K562 (cell line): ENCODE results near the gene APBA2. TPM values are rescaled to one million over a fixed set of nuclear protein-coding genes. Genes with fewer than 3 reads are reported as not detected.

Experiments
- ATAC-seq: fragments of 200-7000 bp; cut with Tn5 transposase; 3 replicates; pipeline ENCODE4 v1.9.1; 2020; ENCODE audit warnings: moderate library complexity
- BruUV-seq: library from RNA; stranded (reverse); fragments of 400-500 nt; replicated peaks from 2 replicates; lab custom pipeline; 2021; lab: Mats Ljungman, UMichigan
- CTCF ChIA-PET: fragments of 300-600 bp; formaldehyde crosslinking; extraction: SDS; loops from one replicate; lab custom pipeline; 2021; ENCODE audit warnings: low intra/inter-chr PET ratio; lab: Yijun Ruan, JAX
- POLR2A ChIA-PET: fragments of 300-600, 350-650 bp; sonication (Branson Sonifier 250); formaldehyde crosslinking; extraction: SDS; loops from one replicate; lab custom pipeline; 2021; ENCODE audit warnings: antibody characterized with exemption, inconsistent platforms; lab: Yijun Ruan, JAX
- DNase-seq, 4 experiments: peaks; one replicate each; pipeline versions ENCODE4 v3.0.0 to v3.0.0-alpha.2; 2011 to 2018; ENCODE audit warnings: low spot score in 3 of 4, mixed read lengths in 3 of 4; ENCODE audit errors: extremely low read depth in 1 of 4
- FAIRE-seq: peaks from 2 replicates; lab custom pipeline; 2011; peaks lifted over from hg19 to GRCh38; lab: Jason Lieb, UNC
- H2AFZ ChIP-seq: 2 replicates; pipeline ENCODE4 v1.6.0; 2011; ENCODE audit warnings: low read depth, low read length, control low read depth, inconsistent platforms
- H3K27ac ChIP-seq: fragments of 200-600 bp; 3 replicates; pipeline ENCODE4 v1.8.0; 2011; ENCODE audit warnings: low read depth, mild to moderate bottlenecking, control low read depth, inconsistent platforms, low read length, moderate library complexity, mixed read lengths; ENCODE audit errors: extremely low read depth
- H3K27me3 ChIP-seq, 2 experiments: fragments of 300-600 bp in 1 of 2; 2 replicates in 1 of 2; 3 replicates in 1 of 2; pipeline versions ENCODE4 v1.6.0 to v1.8.0; 2011; ENCODE audit warnings: inconsistent platforms in 2 of 2, low read length in 2 of 2, mild to moderate bottlenecking in 1 of 2, mixed read lengths in 1 of 2, moderate library complexity in 1 of 2; ENCODE audit not compliant: control insufficient read depth in 2 of 2, insufficient read depth in 2 of 2
- H3K36me3 ChIP-seq: fragments of 300-600 bp; 3 replicates; pipeline ENCODE4 v1.8.0; 2011; ENCODE audit warnings: mild to moderate bottlenecking, low read length, inconsistent platforms; ENCODE audit not compliant: control insufficient read depth, insufficient read depth
- H3K4me1 ChIP-seq, 2 experiments: fragments of 200-600 bp in 1 of 2; replicated peaks in 1 of 2; 2 replicates in 1 of 2; 3 replicates in 1 of 2; pipeline versions ENCODE4 v1.5.1 to v1.8.0; 2011; ENCODE audit warnings: inconsistent platforms in 2 of 2, low read length in 2 of 2, mild to moderate bottlenecking in 1 of 2, mixed read lengths in 1 of 2, moderate library complexity in 1 of 2; ENCODE audit not compliant: control insufficient read depth in 2 of 2, insufficient read depth in 2 of 2
- H3K4me2 ChIP-seq: 2 replicates; pipeline ENCODE4 v1.6.1; 2011; ENCODE audit warnings: low read length, control low read depth, inconsistent platforms, mixed read lengths; ENCODE audit not compliant: insufficient read depth
- H3K4me3 ChIP-seq: fragments of 200-600 bp; sonication (generic), shearing (Covaris generic); 2 replicates; pipeline ENCODE4 v1.5.1; 2016; ENCODE audit warnings: control low read depth, inconsistent platforms
- H3K79me2 ChIP-seq: fragments of 200-600 bp; 3 replicates; pipeline ENCODE4 v1.8.0; 2011; ENCODE audit warnings: low read length, inconsistent platforms; ENCODE audit not compliant: control insufficient read depth, insufficient read depth
- H3K9ac ChIP-seq, 2 experiments: 2 replicates each; pipeline versions ENCODE4 v1.6.0 to v1.6.1; 2011; ENCODE audit warnings: low read depth in 2 of 2, low read length in 2 of 2, control low read depth in 1 of 2, inconsistent platforms in 1 of 2, mild to moderate bottlenecking in 1 of 2, mixed read lengths in 1 of 2; ENCODE audit not compliant: insufficient read depth in 1 of 2
- H3K9me1 ChIP-seq: one replicate; pipeline ENCODE4 v1.6.0; 2011; ENCODE audit warnings: inconsistent platforms, mild to moderate bottlenecking, low read length, moderate library complexity; ENCODE audit not compliant: control insufficient read depth, insufficient read depth
- H3K9me3 ChIP-seq: replicated peaks from 2 replicates; pipeline ENCODE4 v1.5.1; 2011; ENCODE audit warnings: low read depth, low read length, inconsistent platforms; ENCODE audit not compliant: control insufficient read depth, insufficient read depth
- H4K20me1 ChIP-seq: replicated peaks from 2 replicates; pipeline ENCODE4 v1.6.1; 2011; ENCODE audit warnings: low read length, inconsistent platforms, mixed read lengths; ENCODE audit not compliant: control insufficient read depth, insufficient read depth
- HDAC8 ChIP-seq: fragments of 450-650 bp; IDR thresholded peaks from 2 replicates; pipeline ENCODE4 v1.6.1; 2016; ENCODE audit warnings: mild to moderate bottlenecking, missing genetic modification characterization, moderate library complexity, missing compliant biosample characterization
- KLF13 ChIP-seq: fragments of 450-650 bp; IDR thresholded peaks from 2 replicates; pipeline ENCODE4 v1.6.1; 2016; ENCODE audit warnings: missing genetic modification characterization, low read depth, mild to moderate bottlenecking, missing compliant biosample characterization, moderate library complexity, borderline replicate concordance
- NFATC3 ChIP-seq: fragments of 450-650 bp; IDR thresholded peaks from 2 replicates; pipeline ENCODE4 v1.6.1; 2017; ENCODE audit warnings: mild to moderate bottlenecking
- PML ChIP-seq: IDR thresholded peaks from 2 replicates; pipeline ENCODE4 v1.6.1; 2012; ENCODE audit warnings: low read length, inconsistent platforms
- TSHZ1 ChIP-seq: fragments of 250-450 bp; sonication (Bioruptor Pico); IDR thresholded peaks from 2 replicates; pipeline ENCODE4 v1.4.0; 2020; ENCODE audit warnings: mild to moderate bottlenecking, moderate library complexity
- ZNF655 ChIP-seq: fragments of 250-450 bp; sonication (Bioruptor Pico); IDR thresholded peaks from 2 replicates; pipeline ENCODE4 v1.5.0; 2021
- WGBS: fragments of 100-300 bp; shearing (Covaris generic); methylation state at CpG from one replicate; pipeline ENCODE4 v1.1.6; 2016; ENCODE audit warnings: low coverage, mixed read lengths; ENCODE audit not compliant: insufficient coverage; ENCODE audit errors: missing lambda C conversion rate; 5-methylcytosine and 5-hydroxymethylcytosine counted together
- in situ Hi-C: fragments of 300-500 bp; cut with MboI; formaldehyde crosslinking; loops from 4 replicates; pipeline ENCODE4 v1.15.0; 2018; ENCODE audit warnings: inconsistent platforms, mixed read lengths
- intact Hi-C: fragments of 100-400 bp; cut with micrococcal nuclease; formaldehyde crosslinking; loops from 2 replicates; pipeline ENCODE4 v1.14.2; 2022
- polyA plus RNA-seq, 8 experiments: library from polyadenylated mRNA; depleted of rRNA in 4 of 8; stranded (reverse) in 5 of 8; unstranded in 3 of 8; fragments of >200 nt; fragmentation: Nextera tagmentation in 2 of 8; fragmentation: Illumina TruSeq in 1 of 8; extraction: Ambion mirVana in 2 of 8; extraction: Trizol in 1 of 8; gene quantifications; 2 replicates each; pipeline versions ENCODE4 v1.2.1 to v1.2.3, GENCODE V29; 2011 to 2014; ENCODE audit warnings: inconsistent platforms in 1 of 8, missing spikeins in 1 of 8
- total RNA-seq, 7 experiments: library from RNA; depleted of rRNA in 6 of 7; stranded (reverse); fragments of >200 nt in 6 of 7; fragmentation: Illumina TruSeq in 2 of 7; extraction: Trizol in 2 of 7; gene quantifications; 2 replicates each; pipeline versions ENCODE4 v1.2.1 to v1.2.3, GENCODE V29; 2011 to 2021; ENCODE audit warnings: low replicate concordance in 1 of 7

The APBA2 gene
- total and polyA plus RNA-seq, 9 of the 15 experiments (the other 6 are each of a cell fraction or from before 2014, with no cell fraction given) = 0.24 to 40.9 (median 25.2) TPM

GRCh38 chr15:28894631-28895030 lies 8.9 kb downstream of the APBA2 start:
- BruUV-seq = no TSS peak
- intact Hi-C loops = no loop called here
- in situ Hi-C loops = no loop called here

More at GRCh38 chr15:28894631-28895030, 8.9 kb downstream of the APBA2 start:
- FAIRE-seq = no peak
- H3K27ac ChIP-seq = no peak overlapping the region
- no peaks in the 10 kb centered on the region; the same call in 1 of the 2 replicates for H4K20me1 ChIP-seq
- H3K27me3 ChIP-seq = no peaks in the 10 kb centered on the region
- no peak for TF ChIP-seq TSHZ1 (CRISPR knock-in tag)
- no peak for TF ChIP-seq NFATC3
- no peak for TF ChIP-seq PML
- TF ChIP-seq ZNF655 (CRISPR knock-in tag) = no peak
- no peak for TF ChIP-seq HDAC8 (tag)
- TF ChIP-seq KLF13 = no peak
- TF ChIP-seq, all 486 proteins: peak for 0
- H3K4me3 ChIP-seq = no peak overlapping the region
- peaks cover 22 to 23% of the 10 kb centered on the region in 2 experiments for H3K4me1 ChIP-seq
- POLR2A ChIA-PET = interaction anchor here (0.6 to 1.1 kb wide), 3 partner anchors 8 to 148 kb away, joined by 3 to 5 read pairs (median 3); no protein-coding TSS in a partner anchor
- H3K36me3 ChIP-seq = no peaks in the 10 kb centered on the region; the same call in 2 of the 3 replicates
- H3K4me2 ChIP-seq = no peak overlapping the region
- no peaks in the 10 kb centered on the region for H3K9me3 ChIP-seq
- CTCF ChIA-PET = no interaction called here
- peak overlapping the region in 1 of 2 experiments; percentile 23; a peak in 1 of 4 replicates for H3K9ac ChIP-seq
- DNase-seq = no peak
- ATAC-seq = no peak
- H2AFZ ChIP-seq = no peak overlapping the region
- H3K79me2 ChIP-seq = peaks cover 87% of the 10 kb centered on the region
- H3K9me1 ChIP-seq = peaks cover 3% of the 10 kb centered on the region
- 89% methylated on average over 13 of the region's 13 CpGs for WGBS
